Gastrocnemius medialis (tissue), 4 donors: ENCODE results near the gene XPO4.

Source experiments
- POLR2A ChIP-seq, 2 donors: fragments of 450-650 bp; IDR thresholded peaks; one replicate each; pipeline ENCODE4 v1.6.1; 2017; ENCODE audit warnings: antibody characterized with exemption in 2 of 2, mild to moderate bottlenecking in 2 of 2, moderate library complexity in 2 of 2
- TF ChIP-seq, protein P1 (sequence below), 5 experiments: fragments of 450-650 bp in 3 of 5; fragments of 200-600 bp in 2 of 5; sonication (generic) in 2 of 5; IDR thresholded peaks in 4 of 5; conservative IDR thresholded peaks in 1 of 5; 1 replicate in 4 of 5; 2 replicates in 1 of 5; pipeline ENCODE4 v1.5.1; 2016 to 2019; ENCODE audit warnings: antibody characterized with exemption in 5 of 5, mild to moderate bottlenecking in 3 of 5, moderate library complexity in 3 of 5

DNA sequence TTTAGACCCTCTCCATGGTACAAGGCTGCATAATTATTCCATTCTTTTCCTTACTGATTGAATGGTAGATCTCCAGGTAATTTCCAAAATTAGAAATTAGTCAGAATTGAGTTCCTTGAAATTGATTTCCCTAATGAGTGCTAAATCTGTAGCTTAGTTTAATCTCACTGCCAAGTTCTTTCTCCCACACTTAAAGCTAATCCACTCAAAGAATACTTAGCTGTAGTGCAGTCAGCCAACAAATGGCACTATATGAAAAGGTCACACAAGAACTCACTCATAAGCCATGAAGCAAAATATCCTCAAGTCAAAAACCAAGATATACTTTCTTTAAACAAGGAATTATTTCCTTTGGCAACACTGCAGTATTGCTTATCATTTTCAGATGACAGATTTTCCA lies 62.0 kb downstream of the XPO4 start:
- TF ChIP-seq, protein P1, sequence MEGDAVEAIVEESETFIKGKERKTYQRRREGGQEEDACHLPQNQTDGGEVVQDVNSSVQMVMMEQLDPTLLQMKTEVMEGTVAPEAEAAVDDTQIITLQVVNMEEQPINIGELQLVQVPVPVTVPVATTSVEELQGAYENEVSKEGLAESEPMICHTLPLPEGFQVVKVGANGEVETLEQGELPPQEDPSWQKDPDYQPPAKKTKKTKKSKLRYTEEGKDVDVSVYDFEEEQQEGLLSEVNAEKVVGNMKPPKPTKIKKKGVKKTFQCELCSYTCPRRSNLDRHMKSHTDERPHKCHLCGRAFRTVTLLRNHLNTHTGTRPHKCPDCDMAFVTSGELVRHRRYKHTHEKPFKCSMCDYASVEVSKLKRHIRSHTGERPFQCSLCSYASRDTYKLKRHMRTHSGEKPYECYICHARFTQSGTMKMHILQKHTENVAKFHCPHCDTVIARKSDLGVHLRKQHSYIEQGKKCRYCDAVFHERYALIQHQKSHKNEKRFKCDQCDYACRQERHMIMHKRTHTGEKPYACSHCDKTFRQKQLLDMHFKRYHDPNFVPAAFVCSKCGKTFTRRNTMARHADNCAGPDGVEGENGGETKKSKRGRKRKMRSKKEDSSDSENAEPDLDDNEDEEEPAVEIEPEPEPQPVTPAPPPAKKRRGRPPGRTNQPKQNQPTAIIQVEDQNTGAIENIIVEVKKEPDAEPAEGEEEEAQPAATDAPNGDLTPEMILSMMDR (IDR thresholded peaks at IDR 0.05 in 4 of 5, conservative IDR thresholded peaks at IDR 0.05 in 1 of 5), result no peak
- TF ChIP-seq POLR2A (IDR thresholded peaks at IDR 0.05), result no peak
